ENCODE results near the gene CDKN2AIPNL.

DNA sequence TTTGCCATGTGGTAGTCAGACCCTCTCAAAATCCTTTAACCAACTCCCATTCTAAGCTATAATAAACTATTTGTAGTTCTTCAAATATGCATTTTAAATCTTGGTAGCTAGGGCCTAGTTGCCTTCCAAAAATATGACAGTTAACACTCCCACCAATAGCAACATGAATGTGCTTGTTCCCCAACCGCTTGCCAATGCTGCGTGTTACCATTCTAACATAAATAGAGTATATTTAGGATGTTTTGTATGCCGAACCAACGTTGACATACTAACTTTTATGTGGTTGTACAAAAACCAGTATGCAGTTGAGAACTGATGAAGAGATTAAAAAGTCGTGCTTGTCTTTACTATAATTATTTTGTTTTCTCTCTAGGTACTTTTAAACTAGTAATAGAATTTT is 31.3 kb downstream of the CDKN2AIPNL start:
- TF ChIP-seq, protein P1, sequence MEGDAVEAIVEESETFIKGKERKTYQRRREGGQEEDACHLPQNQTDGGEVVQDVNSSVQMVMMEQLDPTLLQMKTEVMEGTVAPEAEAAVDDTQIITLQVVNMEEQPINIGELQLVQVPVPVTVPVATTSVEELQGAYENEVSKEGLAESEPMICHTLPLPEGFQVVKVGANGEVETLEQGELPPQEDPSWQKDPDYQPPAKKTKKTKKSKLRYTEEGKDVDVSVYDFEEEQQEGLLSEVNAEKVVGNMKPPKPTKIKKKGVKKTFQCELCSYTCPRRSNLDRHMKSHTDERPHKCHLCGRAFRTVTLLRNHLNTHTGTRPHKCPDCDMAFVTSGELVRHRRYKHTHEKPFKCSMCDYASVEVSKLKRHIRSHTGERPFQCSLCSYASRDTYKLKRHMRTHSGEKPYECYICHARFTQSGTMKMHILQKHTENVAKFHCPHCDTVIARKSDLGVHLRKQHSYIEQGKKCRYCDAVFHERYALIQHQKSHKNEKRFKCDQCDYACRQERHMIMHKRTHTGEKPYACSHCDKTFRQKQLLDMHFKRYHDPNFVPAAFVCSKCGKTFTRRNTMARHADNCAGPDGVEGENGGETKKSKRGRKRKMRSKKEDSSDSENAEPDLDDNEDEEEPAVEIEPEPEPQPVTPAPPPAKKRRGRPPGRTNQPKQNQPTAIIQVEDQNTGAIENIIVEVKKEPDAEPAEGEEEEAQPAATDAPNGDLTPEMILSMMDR (IDR thresholded peaks at IDR 0.05), result no peak
- no peak for TF ChIP-seq POLR2A (IDR thresholded peaks at IDR 0.05)
